ENCODE measurements around the gene GSTO1.

GRCh38 chr10:104255311-104255981 lies 754 bp downstream of the GSTO1 start:
- TF ChIP-seq CTCF (optimal IDR thresholded peaks at IDR 0.05 in 1 of 3, IDR thresholded peaks at IDR 0.05 in 1 of 3, conservative IDR thresholded peaks at IDR 0.05 in 1 of 3; ENCODE audit: extremely low read depth in 1 of 3, insufficient read depth in 2 of 3, low read length in 3 of 3) (no peak), EZH2 (IDR thresholded peaks at IDR 0.05; ENCODE audit: low read length) (no peak)
